Stomach (tissue), 9 donors: Measurements from ENCODE around the gene VPS8. TPM values are rescaled to one million over a fixed set of nuclear protein-coding genes. Genes with fewer than 3 reads are reported as not detected.
A peak's percentile ranks its signal among the peaks of the same experiment; 100 is the strongest.

Experiments used
- DNase-seq, 2 donors: peaks; one replicate each; pipeline versions ENCODE4 v3.0.0 to v3.0.0-alpha.2; 2013 to 2019
- H3K27ac ChIP-seq, 5 donors: fragments of 200-600 bp in 4 of 5; sonication (generic) in 4 of 5; one replicate each; pipeline ENCODE4 v1.5.1; 2013 to 2019; ENCODE audit warnings: mild to moderate bottlenecking in 1 of 5, moderate library complexity in 1 of 5
- H3K27me3 ChIP-seq, 3 donors: fragments of 200-600 bp; sonication (generic); one replicate each; pipeline ENCODE4 v1.5.1; 2017 to 2019; ENCODE audit warnings: mixed run types in 1 of 3
- H3K36me3 ChIP-seq, 4 donors: fragments of 200-600 bp; sonication (generic); 1 replicate in 3 of 4; 2 replicates in 1 of 4; pipeline ENCODE4 v1.5.1; 2016 to 2019
- H3K4me1 ChIP-seq, 4 donors: fragments of 200-600 bp; sonication (generic); one replicate each; pipeline ENCODE4 v1.5.1; 2016 to 2019
- H3K4me3 ChIP-seq, 4 donors: fragments of 200-600 bp; sonication (generic) in 3 of 4; one replicate each; pipeline ENCODE4 v1.5.1; 2016 to 2019; ENCODE audit warnings: mild to moderate bottlenecking in 1 of 4
- H3K9me3 ChIP-seq, 4 donors: fragments of 200-600 bp; sonication (generic); one replicate each; pipeline ENCODE4 v1.5.1; 2016 to 2019
- EP300 ChIP-seq: sonication (generic); formaldehyde crosslinking; IDR thresholded peaks from one replicate; pipeline ENCODE4 v1.6.1; 2017; ENCODE audit warnings: antibody characterized with exemption
- POLR2A ChIP-seq, 4 donors: fragments of 450-650 bp; IDR thresholded peaks; one replicate each; pipeline ENCODE4 v1.6.1; 2016; ENCODE audit warnings: antibody characterized with exemption in 4 of 4, control low read depth in 2 of 4, mild to moderate bottlenecking in 1 of 4, moderate library complexity in 1 of 4
- POLR2AphosphoS5 ChIP-seq, 3 donors: sonication (generic); formaldehyde crosslinking; IDR thresholded peaks; one replicate each; pipeline ENCODE4 v1.6.1; 2016; ENCODE audit warnings: antibody characterized with exemption in 3 of 3
- WGBS, 5 donors: extraction: QIAGEN DNeasy Blood & Tissue Kit in 3 of 5; methylation state at CpG; one replicate each; pipeline versions ENCODE4 v1.1.5 to v1.1.7; 2013 to 2018; 5-methylcytosine and 5-hydroxymethylcytosine counted together
- intact Hi-C: fragments of 100-400 bp; cut with DNase I; formaldehyde crosslinking; loops from one replicate; pipeline ENCODE4 v1.15.1; 2023; ENCODE audit warnings: low total_unique reads
- polyA plus RNA-seq, 3 donors: library from polyadenylated mRNA; stranded (reverse); fragments of 200-250 nt; gene quantifications; one replicate each; pipeline ENCODE4 v1.2.3, GENCODE V29; 2013
- total RNA-seq, 5 donors: library from RNA; depleted of rRNA; stranded (reverse); fragments of >200 nt; gene quantifications; one replicate each; pipeline versions ENCODE4 v1.1.0 to v1.2.3, GENCODE V29; 2014 to 2016
- TF ChIP-seq, protein P1 (sequence below), 7 experiments: fragments of 450-650 bp in 4 of 7; fragments of 200-600 bp in 3 of 7; sonication (generic) in 3 of 7; IDR thresholded peaks; one replicate each; pipeline ENCODE4 v1.5.1; 2016 to 2019; ENCODE audit warnings: antibody characterized with exemption in 7 of 7, control low read depth in 2 of 7, mild to moderate bottlenecking in 1 of 7
- donor health status: healthy with polysubstance abuse.
- donor health status: Bipolar disorder and iron deficiency.
- donor health status: healthy.

VPS8 gene
- total and polyA plus RNA-seq, 8 donors = 7.5 to 126 (median 37.5) TPM

DNA sequence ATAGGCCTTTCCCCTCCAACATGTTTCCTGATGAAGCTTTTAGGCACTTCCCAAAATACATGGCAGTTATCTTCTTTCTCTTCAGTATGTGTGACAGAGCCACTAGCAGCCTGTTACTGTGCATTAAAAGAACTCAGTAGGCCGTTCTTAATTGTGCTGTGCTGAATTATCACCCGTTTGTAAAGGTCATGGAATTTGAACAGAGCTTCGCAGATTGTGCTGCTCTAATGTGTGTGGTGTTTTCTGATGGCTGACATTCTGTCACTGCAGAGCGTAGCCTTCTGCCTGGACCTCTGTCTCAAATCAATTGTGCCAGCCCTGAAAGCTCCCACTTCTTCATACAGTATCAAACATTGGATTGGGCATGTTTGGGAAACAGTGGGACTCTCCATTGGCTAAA lies 229.6 kb downstream of the VPS8 start:
- WGBS, 5 donors = 83 to 98% (median 95%) methylated on average over 4 of the region's 4 CpGs
- DNase-seq = no peak
- no peak for TF ChIP-seq EP300
- TF ChIP-seq POLR2AphosphoS5 (IDR thresholded peaks at IDR 0.05) = no peak
- TF ChIP-seq, protein P1, sequence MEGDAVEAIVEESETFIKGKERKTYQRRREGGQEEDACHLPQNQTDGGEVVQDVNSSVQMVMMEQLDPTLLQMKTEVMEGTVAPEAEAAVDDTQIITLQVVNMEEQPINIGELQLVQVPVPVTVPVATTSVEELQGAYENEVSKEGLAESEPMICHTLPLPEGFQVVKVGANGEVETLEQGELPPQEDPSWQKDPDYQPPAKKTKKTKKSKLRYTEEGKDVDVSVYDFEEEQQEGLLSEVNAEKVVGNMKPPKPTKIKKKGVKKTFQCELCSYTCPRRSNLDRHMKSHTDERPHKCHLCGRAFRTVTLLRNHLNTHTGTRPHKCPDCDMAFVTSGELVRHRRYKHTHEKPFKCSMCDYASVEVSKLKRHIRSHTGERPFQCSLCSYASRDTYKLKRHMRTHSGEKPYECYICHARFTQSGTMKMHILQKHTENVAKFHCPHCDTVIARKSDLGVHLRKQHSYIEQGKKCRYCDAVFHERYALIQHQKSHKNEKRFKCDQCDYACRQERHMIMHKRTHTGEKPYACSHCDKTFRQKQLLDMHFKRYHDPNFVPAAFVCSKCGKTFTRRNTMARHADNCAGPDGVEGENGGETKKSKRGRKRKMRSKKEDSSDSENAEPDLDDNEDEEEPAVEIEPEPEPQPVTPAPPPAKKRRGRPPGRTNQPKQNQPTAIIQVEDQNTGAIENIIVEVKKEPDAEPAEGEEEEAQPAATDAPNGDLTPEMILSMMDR (IDR thresholded peaks at IDR 0.05) = no peak
- no peak for TF ChIP-seq POLR2A (IDR thresholded peaks at IDR 0.05)
- H3K4me1 ChIP-seq = peaks cover 0 to 9% (median 4%) of the 10 kb centered on the region in 4 donors
- intact Hi-C loops = no loop called here
- H3K4me3 ChIP-seq = no peak overlapping the region
- no peak overlapping the region for H3K27ac ChIP-seq
- peaks cover 0 to 7% (median 6%) of the 10 kb centered on the region in 4 donors for H3K9me3 ChIP-seq
- peaks cover 0 to 11% (median 8%) of the 10 kb centered on the region in 4 donors for H3K36me3 ChIP-seq
- no peaks in the 10 kb centered on the region for H3K27me3 ChIP-seq

DNA sequence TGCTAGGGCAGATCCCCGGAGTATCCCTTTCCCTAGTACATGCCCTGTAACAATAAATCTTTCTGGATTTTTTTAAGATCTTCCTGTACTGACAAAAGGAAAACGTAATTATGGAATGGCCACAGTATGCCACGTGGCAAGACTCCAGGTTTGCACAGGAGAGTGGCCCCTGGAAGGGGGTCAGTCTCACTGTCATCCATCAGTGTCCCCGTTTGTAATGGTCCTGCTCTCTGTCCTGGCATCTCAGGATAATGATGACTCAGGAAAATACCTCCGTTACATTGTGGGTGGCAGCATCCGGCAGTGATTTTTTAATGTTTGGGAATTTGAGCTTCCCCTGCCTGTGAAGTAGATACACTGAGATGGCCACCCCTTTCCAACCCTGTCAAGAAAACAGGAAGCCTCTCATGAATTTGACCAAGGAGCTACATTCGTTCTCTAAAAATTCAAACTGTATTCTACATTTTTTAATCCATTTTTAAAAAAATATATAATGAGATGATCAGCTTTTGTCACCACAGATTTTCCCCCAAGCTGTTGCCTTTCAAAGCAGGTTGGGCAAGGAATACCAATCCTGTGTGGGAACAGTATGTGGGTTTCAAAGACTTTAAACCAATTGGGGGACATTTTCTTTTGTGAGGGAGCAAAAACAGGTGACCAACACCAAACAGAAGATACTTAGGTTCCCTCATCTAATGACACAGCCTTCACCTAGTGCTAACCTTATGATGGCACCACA lies 230.5 kb downstream of the VPS8 start:
- 76 to 83% (median 77%) methylated on average over 7 of the region's 7 CpGs for WGBS, 5 donors
- TF ChIP-seq, protein P1 (IDR thresholded peaks at IDR 0.05) = no peak
- TF ChIP-seq POLR2AphosphoS5 (IDR thresholded peaks at IDR 0.05) (no peak), EP300 (no peak), POLR2A (IDR thresholded peaks at IDR 0.05) (no peak)
- DNase-seq = no peak
- Histone ChIP-seq H3K27me3 (no peaks in the 10 kb centered on the region), H3K9me3 (no peaks in the 10 kb centered on the region), H3K36me3 (peaks cover 0 to 12% (median 11%) of the 10 kb centered on the region in 4 donors), H3K4me1 (peaks cover 0 to 9% (median 4%) of the 10 kb centered on the region in 4 donors), H3K4me3 (no peak overlapping the region), H3K27ac (no peak overlapping the region)
- intact Hi-C loops = no loop called here

DNA sequence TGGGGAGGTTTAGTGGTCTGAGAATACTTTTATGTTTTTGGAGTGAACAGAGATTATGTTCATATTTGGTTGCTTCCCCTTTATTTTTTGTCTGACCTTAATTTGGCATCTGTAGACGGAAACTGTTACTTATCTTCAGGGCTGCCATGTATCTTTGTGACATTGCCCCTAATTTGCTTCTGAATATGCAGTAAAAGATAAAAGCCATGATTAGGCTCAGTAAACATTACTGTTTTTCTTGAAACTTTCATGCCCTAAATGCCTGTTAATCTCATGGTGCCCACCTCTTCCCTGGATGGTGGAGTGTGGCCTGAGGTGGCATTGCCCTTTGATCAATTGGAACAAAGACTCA lies 234.2 kb downstream of the VPS8 start:
- TF ChIP-seq, protein P1 (IDR thresholded peaks at IDR 0.05) = no peak
- TF ChIP-seq POLR2AphosphoS5 (IDR thresholded peaks at IDR 0.05) (no peak), POLR2A (IDR thresholded peaks at IDR 0.05) (no peak), EP300 (no peak)
- no peak for DNase-seq
- intact Hi-C loops = no loop called here

DNA sequence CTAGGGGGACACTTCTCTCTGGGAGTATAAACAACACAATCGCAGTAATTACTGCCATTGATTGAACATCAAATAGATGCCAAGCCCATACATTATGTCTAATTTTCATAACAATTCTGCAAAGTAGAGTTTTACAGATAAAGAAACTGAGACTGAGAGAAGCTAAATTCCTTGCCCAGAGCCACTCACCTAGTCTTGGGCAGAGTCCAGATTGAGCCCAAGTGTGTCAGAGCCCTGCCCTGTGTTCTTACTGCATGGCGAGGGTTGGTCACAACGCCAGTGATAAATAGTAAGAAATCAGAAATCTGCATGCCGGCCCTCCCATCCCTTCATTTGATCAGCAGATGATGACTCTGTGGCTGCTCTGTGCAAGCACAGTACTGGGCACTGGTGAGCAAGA lies 234.6 kb downstream of the VPS8 start:
- H3K9me3 ChIP-seq = no peaks in the 10 kb centered on the region
- H3K4me1 ChIP-seq = peaks cover 0 to 9% (median 4%) of the 10 kb centered on the region in 4 donors
- H3K27ac ChIP-seq = no peak overlapping the region
- 69 to 87% (median 82%) methylated on average over 4 of the region's 4 CpGs for WGBS, 5 donors
- TF ChIP-seq POLR2AphosphoS5 (IDR thresholded peaks at IDR 0.05) (no peak), POLR2A (IDR thresholded peaks at IDR 0.05) (no peak), EP300 (no peak)
- TF ChIP-seq, protein P1 (IDR thresholded peaks at IDR 0.05) = no peak
- H3K4me3 ChIP-seq = no peak overlapping the region
- peaks cover 36 to 52% (median 49%) of the 10 kb centered on the region in 4 donors for H3K36me3 ChIP-seq
- DNase-seq = no peak
- intact Hi-C loops = no loop called here
- no peaks in the 10 kb centered on the region for H3K27me3 ChIP-seq

More for the DNA sequence above, 234.2 kb downstream of the VPS8 start:
- peaks cover 0 to 9% (median 4%) of the 10 kb centered on the region in 4 donors for H3K4me1 ChIP-seq
- no peaks in the 10 kb centered on the region for H3K9me3 ChIP-seq
- H3K36me3 ChIP-seq = peaks cover 33 to 48% (median 44%) of the 10 kb centered on the region in 4 donors
- WGBS, 5 donors = 18 to 65% (median 44%) methylated on average over 1 of the region's 1 CpG
- H3K4me3 ChIP-seq = no peak overlapping the region
- peak overlapping the region in 3 of 5 donors; percentile 4 to 46 (median 16) for H3K27ac ChIP-seq
- H3K27me3 ChIP-seq = no peaks in the 10 kb centered on the region
